ENCODE results near the gene CDK19.
"Not testable (repeated sequence)": the region's sequence is repeated elsewhere in the genome, so short reads cannot be mapped to it uniquely, and the experiment has no call there.

Gene CDK19

GRCh38 chr6:110593637-110594036 is 221.6 kb downstream of the CDK19 start:
- no peak for TF ChIP-seq CTCF (IDR thresholded peaks at IDR 0.05; ENCODE audit: borderline replicate concordance, insufficient read depth, low read depth, low read length)
- H3K4me3 ChIP-seq (ENCODE audit: low read depth, low read length) = no peak overlapping the region

GRCh38 chr6:110592765-110593164 is 222.5 kb downstream of the CDK19 start:
- H3K4me3 ChIP-seq (ENCODE audit: low read depth, low read length) = no peak overlapping the region
- TF ChIP-seq CTCF (IDR thresholded peaks at IDR 0.05; ENCODE audit: borderline replicate concordance, insufficient read depth, low read depth, low read length) = no peak

DNA sequence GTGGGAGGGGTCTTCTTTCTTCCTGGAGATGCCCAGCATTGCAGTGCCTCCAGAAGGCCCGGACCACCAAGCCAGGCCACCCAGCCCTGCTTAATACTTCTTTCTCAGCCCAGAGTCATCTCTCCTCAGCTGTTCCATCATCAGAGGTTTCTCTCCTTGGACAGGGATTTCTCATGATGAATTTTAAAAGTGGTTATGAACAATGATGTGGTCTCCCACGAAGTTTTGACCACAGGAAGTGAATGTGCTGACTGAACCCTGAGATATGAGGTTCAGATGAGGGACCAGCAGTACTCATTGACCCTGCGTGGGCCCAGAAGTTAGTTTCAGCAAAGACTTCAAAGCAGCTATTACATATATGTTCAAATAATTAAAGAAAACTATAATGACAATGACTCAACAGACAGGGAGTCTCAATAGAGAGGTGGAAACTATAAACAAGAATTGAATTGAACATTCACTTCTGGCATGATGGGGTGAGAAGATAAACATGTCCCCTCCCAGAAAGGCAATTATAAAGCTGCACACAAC is 224.4 kb downstream of the CDK19 start:
- no peak for TF ChIP-seq CTCF (IDR thresholded peaks at IDR 0.05; ENCODE audit: borderline replicate concordance, insufficient read depth, low read depth, low read length)
- H3K4me3 ChIP-seq (ENCODE audit: low read depth, low read length) = no peak overlapping the region

- TF ChIP-seq CTCF (IDR thresholded peaks at IDR 0.05; ENCODE audit: borderline replicate concordance, insufficient read depth, low read depth, low read length) = no peak
- H3K4me3 ChIP-seq (ENCODE audit: low read depth, low read length) = no peak overlapping the region
These were observed 225.3 kb downstream of the CDK19 start for GRCh38 chr6:110589865-110590513.

- no peak for TF ChIP-seq CTCF (IDR thresholded peaks at IDR 0.05; ENCODE audit: borderline replicate concordance, insufficient read depth, low read depth, low read length)
- H3K4me3 ChIP-seq (ENCODE audit: low read depth, low read length) = no peak overlapping the region
These were observed 227.9 kb downstream of the CDK19 start for GRCh38 chr6:110587328-110587727.

DNA sequence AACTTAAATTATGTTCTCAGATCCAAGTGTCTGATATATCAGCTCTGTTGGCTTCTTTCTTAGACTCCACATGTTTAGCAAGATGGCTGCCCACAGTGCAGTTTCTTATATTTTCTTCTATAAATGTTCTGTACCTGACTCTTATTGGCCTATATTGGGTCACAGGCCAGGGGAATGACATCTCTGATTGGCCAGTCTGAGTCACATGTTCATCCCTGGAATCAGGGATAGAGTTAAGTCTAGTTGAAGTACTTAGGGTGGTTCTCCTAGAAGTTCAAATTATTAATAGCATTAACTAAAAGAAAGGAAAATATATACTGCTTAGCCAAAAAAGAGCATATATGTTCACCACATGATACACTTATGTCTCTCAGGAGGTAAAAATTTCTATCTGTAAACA is 233.6 kb downstream of the CDK19 start:
- no peak overlapping the region for H3K4me3 ChIP-seq (ENCODE audit: low read depth, low read length)
- TF ChIP-seq CTCF (IDR thresholded peaks at IDR 0.05; ENCODE audit: borderline replicate concordance, insufficient read depth, low read depth, low read length) = no peak

DNA sequence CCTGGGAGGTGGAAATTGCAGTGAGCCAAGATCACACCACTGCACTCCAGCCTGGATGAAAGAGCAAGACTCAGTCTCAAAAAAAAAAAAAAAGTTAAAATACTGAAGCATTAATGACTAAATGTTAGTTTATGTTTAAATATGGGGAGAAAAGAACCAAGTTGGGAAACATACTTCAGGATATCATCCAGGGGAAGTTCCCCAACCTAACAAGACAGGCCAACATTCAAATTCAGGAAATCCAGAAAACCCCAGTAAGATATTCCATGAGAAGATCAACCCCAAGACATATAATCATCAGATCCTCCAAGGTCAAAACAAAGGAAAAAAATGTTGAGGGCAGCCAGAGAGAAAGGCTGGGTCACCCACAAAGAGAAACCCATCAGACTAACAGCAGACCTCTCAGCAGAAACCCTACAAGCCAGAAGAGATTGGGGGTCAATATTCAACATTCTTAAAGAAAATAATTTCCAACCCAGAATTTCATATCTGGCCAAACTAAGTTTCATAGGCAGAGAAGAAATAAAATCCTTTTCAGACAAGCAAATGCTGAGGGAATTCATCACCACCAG is 237.6 kb downstream of the CDK19 start:
- H3K4me3 ChIP-seq (ENCODE audit: low read depth, low read length) = not testable (repeated sequence)
